Activated CD4-positive, CD25-positive, alpha-beta regulatory T cell (primary cell): ENCODE data around the gene TMEM214.
A peak's percentile ranks its signal among the peaks of the same experiment; 100 is the strongest.

ENCODE experiments used
- DNase-seq, 4 experiments: peaks; one replicate each; lab custom pipeline; 2025; lab: John Stamatoyannopoulos, UW

TMEM214 gene

GRCh38 chr2:27084297-27085061 lies 51.7 kb downstream of the TMEM214 start:
- no peak for DNase-seq

GRCh38 chr2:27085062-27085672 lies 52.4 kb downstream of the TMEM214 start:
- no peak for DNase-seq

GRCh38 chr2:27085673-27086089 lies 52.9 kb downstream of the TMEM214 start:
- peak in 1 of 4 experiments; percentile 17 for DNase-seq

- DNase-seq, result peak; percentile 95 to 99 (median 97)
Observed at GRCh38 chr2:27086090-27086723, 53.4 kb downstream of the TMEM214 start.

- no peak for DNase-seq
Observed at GRCh38 chr2:27086724-27087593, 54.2 kb downstream of the TMEM214 start, which contains the start of gene KHK. TSS of gene KHK (plus strand) at chr2:27086772. CDS start at chr2:27087260, 488 bp downstream.

- DNase-seq, result no peak
Observed at GRCh38 chr2:27087823-27088410, 55.2 kb downstream of the TMEM214 start.

- no peak for DNase-seq
Observed at GRCh38 chr2:27088634-27089033, 55.9 kb downstream of the TMEM214 start.

- DNase-seq, result no peak
Observed at GRCh38 chr2:27089111-27089954, 56.6 kb downstream of the TMEM214 start.
